SU-DHL-6 (cell line): ENCODE data around the gene PALLD.

ENCODE experiments used
- H2AFZ ChIP-seq: fragments of 200-600 bp; sonication (generic); 2 replicates; pipeline ENCODE4 v1.6.1; 2014; ENCODE audit warnings: low read depth, mild to moderate bottlenecking, moderate library complexity, mixed read lengths, antibody characterized with exemption, low read length; ENCODE audit not compliant: severe bottlenecking
- H3F3A ChIP-seq: fragments of 200-600 bp; shearing (Covaris generic); 2 replicates; pipeline ENCODE4 v1.6.0; 2016; ENCODE audit warnings: antibody characterized with exemption, mild to moderate bottlenecking; ENCODE audit not compliant: insufficient read depth
- H3K27ac ChIP-seq: fragments of 200-600 bp; sonication (generic); 2 replicates; pipeline ENCODE4 v1.5.1; 2016; ENCODE audit warnings: low read depth, mild to moderate bottlenecking, low read length, moderate library complexity, mixed read lengths
- H3K27me3 ChIP-seq: fragments of 200-600 bp; sonication (generic), shearing (Covaris generic); 2 replicates; pipeline ENCODE4 v1.6.0; 2014; ENCODE audit warnings: mild to moderate bottlenecking, low read length
- H3K36me3 ChIP-seq: fragments of 200-600 bp; sonication (generic); 2 replicates; pipeline ENCODE4 v1.6.1; 2014; ENCODE audit warnings: mild to moderate bottlenecking, low read length, mixed read lengths
- H3K4me2 ChIP-seq: fragments of 300-600, 200-600 bp; shearing (Covaris generic), sonication (generic); 2 replicates; pipeline ENCODE4 v1.6.0; 2014; ENCODE audit warnings: low read length, low read depth, mild to moderate bottlenecking; ENCODE audit not compliant: poor library complexity, severe bottlenecking
- H3K4me3 ChIP-seq: fragments of 200-600 bp; sonication (generic); 2 replicates; pipeline ENCODE4 v1.5.1; 2014; ENCODE audit warnings: antibody characterized with exemption, low read length, mild to moderate bottlenecking, mixed read lengths; ENCODE audit not compliant: insufficient read depth, poor library complexity, severe bottlenecking
- H3K79me2 ChIP-seq: fragments of 200-600 bp; sonication (generic); 2 replicates; pipeline ENCODE4 v1.6.1; 2014; ENCODE audit warnings: mild to moderate bottlenecking, low read length, moderate library complexity; ENCODE audit not compliant: insufficient read depth
- H3K9ac ChIP-seq: fragments of 200-600 bp; sonication (generic); 2 replicates; pipeline ENCODE4 v1.7.0; 2014; ENCODE audit warnings: mild to moderate bottlenecking, low read length
- H3K9me2 ChIP-seq: fragments of 200-600 bp; sonication (generic); replicated peaks from 2 replicates; pipeline ENCODE4 v1.6.1; 2014; ENCODE audit warnings: low read length; ENCODE audit not compliant: insufficient read depth
- H3K9me3 ChIP-seq: fragments of 200-600 bp; sonication (generic); 2 replicates; pipeline ENCODE4 v1.6.1; 2014; ENCODE audit warnings: low read length, mixed read lengths; ENCODE audit not compliant: insufficient read depth
- H4K20me1 ChIP-seq: fragments of 200-600 bp; sonication (generic); 2 replicates; pipeline ENCODE4 v1.6.1; 2014; ENCODE audit warnings: low read depth, mild to moderate bottlenecking, antibody characterized with exemption, low read length, moderate library complexity, mixed read lengths
- CTCF ChIP-seq: fragments of 200-600 bp; sonication (generic); IDR thresholded peaks from one replicate; pipeline ENCODE4 v1.5.1; 2017; ENCODE audit warnings: antibody characterized with exemption, mild to moderate bottlenecking, low read length, moderate library complexity; ENCODE audit not compliant: insufficient read depth, poor library complexity, severe bottlenecking
- EZH2phosphoT487 ChIP-seq: fragments of 200-600 bp; sonication (generic), shearing (Covaris generic); conservative IDR thresholded peaks from 2 replicates; pipeline ENCODE4 v1.6.1; 2018; ENCODE audit warnings: mild to moderate bottlenecking, antibody characterized with exemption, low read length, moderate library complexity, mixed read lengths

PALLD gene

GRCh38 chr4:168876106-168876505 lies 379.3 kb downstream of the PALLD start:
- no peak overlapping the region for H3K9ac ChIP-seq
- no peaks in the 10 kb centered on the region for H3K36me3 ChIP-seq
- H4K20me1 ChIP-seq: no peaks in the 10 kb centered on the region
- H3K79me2 ChIP-seq: no peaks in the 10 kb centered on the region
- no peaks in the 10 kb centered on the region for H3K27me3 ChIP-seq
- H3K9me2 ChIP-seq: no peaks in the 10 kb centered on the region
- H3K27ac ChIP-seq: no peak overlapping the region
- no peak overlapping the region for H3K4me2 ChIP-seq
- H3F3A ChIP-seq: no peaks in the 10 kb centered on the region
- no peak overlapping the region for H2AFZ ChIP-seq
- H3K9me3 ChIP-seq: no peaks in the 10 kb centered on the region
- no peak for TF ChIP-seq EZH2phosphoT487
- no peak for TF ChIP-seq CTCF
- H3K4me3 ChIP-seq: no peak overlapping the region

- Histone ChIP-seq H3K27me3 (no peaks in the 10 kb centered on the region), H2AFZ (no peak overlapping the region), H3K4me3 (no peak overlapping the region), H3K9me2 (no peaks in the 10 kb centered on the region), H3K27ac (no peak overlapping the region), H3K36me3 (no peaks in the 10 kb centered on the region), H3F3A (no peaks in the 10 kb centered on the region), H3K4me2 (peak overlapping the region; percentile 11), H3K79me2 (no peaks in the 10 kb centered on the region), H3K9ac (no peak overlapping the region), H3K9me3 (no peaks in the 10 kb centered on the region), H4K20me1 (no peaks in the 10 kb centered on the region)
- TF ChIP-seq CTCF: no peak
- no peak for TF ChIP-seq EZH2phosphoT487
Observed at GRCh38 chr4:168877511-168878491, 380.9 kb downstream of the PALLD start.

GRCh38 chr4:168878623-168879022 lies 381.8 kb downstream of the PALLD start:
- Histone ChIP-seq H3K79me2 (no peaks in the 10 kb centered on the region), H3K36me3 (no peaks in the 10 kb centered on the region), H4K20me1 (no peaks in the 10 kb centered on the region), H3F3A (no peaks in the 10 kb centered on the region), H3K27ac (no peak overlapping the region), H3K27me3 (no peaks in the 10 kb centered on the region), H3K9ac (no peak overlapping the region), H3K9me2 (no peaks in the 10 kb centered on the region), H3K4me2 (no peak overlapping the region), H3K4me3 (no peak overlapping the region), H3K9me3 (no peaks in the 10 kb centered on the region), H2AFZ (no peak overlapping the region)
- no peak for TF ChIP-seq CTCF
- no peak for TF ChIP-seq EZH2phosphoT487
